Stimulated activated CD8-positive, alpha-beta memory T cell treated with anti-CD3 and anti-CD28 coated beads, Interleukin-4, amount 100 ng/mL, for 24 hours (primary cell): Measurements from ENCODE around the gene ERP44.
"Not testable (repeated sequence)": the region's sequence is repeated elsewhere in the genome, so short reads cannot be mapped to it uniquely, and the experiment has no call there.

ENCODE experiments used
- DNase-seq: peaks from one replicate; pipeline ENCODE4 v3.0.0-alpha.2; 2020; ENCODE audit warnings: low read depth

Gene ERP44

GRCh38 chr9:100100146-100100667, 1.4 kb upstream of the ERP44 start:
- no peak for DNase-seq

- no peak for DNase-seq
These were observed 882 bp upstream of the ERP44 start for GRCh38 chr9:100099722-100100042.

DNA sequence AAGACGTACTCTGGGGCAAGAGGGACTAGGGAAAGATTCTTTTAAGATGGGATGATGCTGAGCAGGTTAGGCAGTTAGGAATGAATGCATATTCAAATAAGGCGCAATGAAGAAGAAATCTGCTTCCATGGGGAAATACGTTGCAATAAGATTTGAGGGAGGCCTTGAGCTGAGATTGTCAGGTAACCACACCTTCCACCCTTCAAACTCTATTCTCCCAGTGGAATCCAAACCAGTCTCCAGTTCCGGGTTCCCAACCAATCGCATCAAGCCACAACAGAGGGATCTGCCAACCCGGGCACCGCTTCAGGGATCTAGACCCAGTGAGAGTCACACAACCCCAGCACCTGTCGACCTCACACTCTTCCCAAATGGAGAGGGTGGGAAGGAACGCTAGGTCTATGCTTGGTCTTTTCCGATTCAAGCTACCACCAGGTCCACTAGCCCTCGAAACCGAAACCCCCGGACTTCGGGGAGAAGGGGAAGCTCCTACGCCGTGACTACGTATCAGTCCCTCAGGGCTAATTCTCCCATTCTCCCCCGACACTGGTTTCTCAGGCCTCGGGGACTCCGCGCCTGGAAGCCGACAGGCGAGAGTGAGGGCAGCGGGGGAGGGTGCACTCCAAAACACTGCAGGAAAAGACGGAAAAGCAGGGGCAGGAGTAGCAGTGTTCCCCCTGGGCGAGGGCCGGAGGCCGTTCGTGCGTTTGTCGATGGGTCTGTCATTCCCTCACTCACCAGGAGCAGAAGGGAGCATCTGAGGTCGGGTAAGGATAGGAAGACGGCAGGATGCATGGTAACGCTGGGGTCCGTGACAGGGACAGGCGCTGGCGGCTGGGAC, 534 bp downstream of the ERP44 start:
- DNase-seq, result no peak

- DNase-seq, result no peak
These were observed 2.4 kb downstream of the ERP44 start for GRCh38 chr9:100096378-100096916.

- DNase-seq, result not testable (repeated sequence)
These were observed 4.4 kb downstream of the ERP44 start for GRCh38 chr9:100094411-100094810.

DNA sequence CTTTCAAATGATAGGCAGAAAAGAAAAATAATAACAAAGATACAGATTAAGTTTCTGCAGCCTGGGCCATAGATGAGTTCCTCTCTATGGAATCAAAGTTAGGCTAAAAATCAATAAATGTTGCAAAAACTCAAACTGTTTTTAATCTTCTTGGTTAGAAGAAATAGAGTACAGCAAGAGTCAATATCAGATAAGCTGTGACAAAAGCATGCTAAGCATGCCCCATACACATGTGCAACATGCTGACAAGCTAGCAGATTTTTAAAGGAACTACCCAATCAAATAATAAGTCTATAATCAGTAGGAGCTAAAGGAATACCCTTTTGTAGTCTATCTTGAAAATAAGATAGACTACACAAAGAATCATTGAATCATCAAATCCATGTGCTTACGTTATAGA, 6.7 kb downstream of the ERP44 start:
- no peak for DNase-seq

GRCh38 chr9:100091650-100092049, 7.2 kb downstream of the ERP44 start:
- DNase-seq, result no peak

GRCh38 chr9:100090880-100091279, 7.9 kb downstream of the ERP44 start:
- no peak for DNase-seq

- DNase-seq, result no peak
These were observed 10.6 kb downstream of the ERP44 start for GRCh38 chr9:100088202-100088601.

DNA sequence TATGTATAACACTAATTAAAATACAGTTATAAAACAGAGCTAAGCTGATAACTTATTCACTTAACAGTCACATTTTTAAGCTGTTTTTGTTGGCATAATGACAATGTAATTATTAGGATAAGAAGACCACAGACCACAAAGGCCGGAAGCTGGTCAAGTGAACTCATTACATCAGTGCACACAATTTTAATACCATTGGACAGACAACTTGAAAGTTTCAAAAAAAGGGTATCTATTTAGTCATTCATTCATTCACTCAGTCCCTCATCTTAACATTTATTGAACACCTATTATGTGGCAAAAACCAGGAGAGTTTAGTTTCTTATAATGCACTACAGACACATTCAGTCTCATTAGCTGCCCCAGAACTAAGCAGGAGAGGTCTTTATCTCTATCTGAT, 11.6 kb downstream of the ERP44 start:
- no peak for DNase-seq

- no peak for DNase-seq
These were observed 12.6 kb downstream of the ERP44 start for GRCh38 chr9:100086097-100086635.

DNA sequence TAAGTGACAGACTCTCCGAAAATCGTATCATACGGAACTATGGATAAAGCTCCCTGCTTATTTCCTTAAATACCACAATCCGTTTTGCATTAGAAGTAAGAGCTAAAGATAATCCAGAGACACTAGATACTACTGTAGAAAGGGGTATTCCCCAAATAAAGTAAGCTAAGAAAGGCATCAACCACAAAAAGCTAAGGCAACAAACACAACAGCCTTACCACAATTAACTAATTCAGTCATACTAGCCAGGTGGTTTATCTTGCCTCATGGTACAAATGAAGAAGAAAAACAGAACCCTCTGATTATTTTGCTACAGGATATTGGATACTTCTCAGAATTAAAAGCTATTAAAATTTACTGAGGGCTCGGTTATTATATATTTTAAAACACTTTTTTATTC, 14.1 kb downstream of the ERP44 start:
- DNase-seq, result no peak

GRCh38 chr9:100084128-100084453, 14.7 kb downstream of the ERP44 start:
- no peak for DNase-seq

- no peak for DNase-seq
These were observed 15.2 kb downstream of the ERP44 start for GRCh38 chr9:100083448-100084127.

- DNase-seq, result no peak
These were observed 16.0 kb downstream of the ERP44 start for GRCh38 chr9:100082782-100083181.

- DNase-seq, result not testable (repeated sequence)
These were observed 22.5 kb downstream of the ERP44 start for GRCh38 chr9:100076256-100076655.

DNA sequence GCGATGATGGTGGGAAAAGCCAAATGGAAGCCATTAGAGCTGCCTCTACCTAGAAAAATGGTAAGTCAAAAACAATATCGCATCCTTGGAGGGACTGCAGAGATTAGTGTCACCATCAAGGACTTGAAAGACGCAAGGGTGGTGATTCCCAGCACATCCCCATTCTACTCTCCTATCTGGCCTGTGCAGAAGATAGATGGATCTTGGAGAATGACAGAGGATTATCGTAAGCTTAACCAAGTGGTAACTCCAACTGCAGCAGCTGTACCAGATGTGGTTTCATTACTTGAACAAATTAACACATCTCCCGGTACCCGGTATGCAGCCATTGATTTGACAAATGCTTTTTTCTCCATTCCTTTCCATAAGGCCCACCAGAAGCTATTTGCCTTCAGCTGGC, 23.8 kb downstream of the ERP44 start:
- no peak for DNase-seq

DNA sequence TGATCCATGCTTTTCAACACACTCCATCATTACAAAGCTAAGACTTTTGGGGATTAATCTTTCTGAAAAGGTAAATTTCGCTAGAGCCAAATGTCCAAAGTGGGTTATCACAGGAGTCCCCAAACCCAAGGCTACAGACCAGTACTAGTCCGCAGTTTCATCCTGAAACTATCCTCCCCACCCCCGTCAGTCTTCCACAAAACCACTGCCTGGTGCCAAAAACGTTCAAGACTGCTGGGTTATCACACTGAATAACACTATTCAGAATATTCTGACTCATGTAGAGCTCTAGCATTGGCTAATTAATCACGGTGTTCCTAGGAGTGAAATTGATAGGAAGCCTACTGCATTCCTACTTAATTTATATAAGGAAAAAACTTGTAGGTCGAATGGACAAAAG, 24.7 kb downstream of the ERP44 start:
- DNase-seq, result no peak

DNA sequence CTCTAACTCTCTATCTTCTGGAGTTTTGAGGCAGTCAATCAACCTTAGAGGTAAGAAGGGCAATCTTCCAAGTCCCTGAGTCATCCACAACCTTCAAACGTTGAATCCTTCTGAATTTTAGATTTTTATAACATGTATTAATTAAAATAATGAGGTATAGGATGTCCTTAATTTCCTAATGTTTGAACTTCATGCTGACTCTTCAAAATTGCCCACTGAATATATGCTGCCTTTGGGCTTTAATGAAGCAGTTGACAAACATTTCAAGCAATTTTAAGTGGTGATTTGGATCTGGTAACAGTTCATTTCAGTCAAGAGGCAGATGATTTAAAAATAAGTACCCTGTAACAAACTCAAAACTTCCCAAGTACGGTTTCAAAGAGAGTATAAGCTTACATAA, 26.0 kb downstream of the ERP44 start:
- no peak for DNase-seq

DNA sequence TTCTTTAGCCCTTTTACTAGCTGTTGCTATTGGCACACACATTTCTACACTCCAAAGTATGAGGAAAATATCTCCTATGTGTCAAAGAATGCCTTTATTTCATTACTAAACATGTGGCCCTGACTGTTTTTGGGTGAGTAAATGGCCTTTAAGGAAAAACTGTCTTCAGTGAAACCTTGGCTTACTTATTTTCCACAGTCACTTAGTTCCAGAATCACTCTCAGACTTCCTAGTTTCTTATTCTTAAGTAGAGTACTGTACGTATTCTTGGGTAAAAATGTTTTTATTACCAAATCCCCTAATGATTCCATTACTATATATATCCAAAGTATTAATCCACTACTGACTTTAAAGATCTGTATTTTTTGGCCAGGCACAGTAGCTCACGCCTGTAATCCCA, 27.5 kb downstream of the ERP44 start:
- DNase-seq, result no peak

GRCh38 chr9:100070104-100071041, 28.4 kb downstream of the ERP44 start:
- DNase-seq, result no peak

DNA sequence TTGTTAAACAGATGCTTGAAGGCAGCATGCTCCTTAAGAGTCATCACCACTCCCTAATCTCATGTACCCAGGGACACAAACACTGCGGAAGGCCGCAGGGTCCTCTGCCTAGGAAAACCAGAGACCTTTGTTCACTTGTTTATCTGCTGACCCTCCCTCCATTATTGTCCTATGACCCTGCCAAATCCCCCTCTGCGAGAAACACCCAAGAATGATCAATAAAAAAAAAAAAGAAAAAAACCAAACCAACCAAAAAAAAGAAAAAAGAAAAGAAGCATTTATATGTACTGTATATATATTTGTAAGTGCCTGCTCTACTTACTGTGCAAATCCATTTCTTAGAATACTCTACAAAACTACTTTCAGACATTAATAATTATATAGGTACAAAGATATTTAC, 29.7 kb downstream of the ERP44 start:
- not testable (repeated sequence) for DNase-seq
